Forelimb muscle (tissue), 1 donor: ENCODE measurements around the gene ADRB1. TPM values are rescaled to one million over a fixed set of nuclear protein-coding genes. Genes with fewer than 3 reads are reported as not detected.

ENCODE experiments used
- DNase-seq: peaks from one replicate; pipeline ENCODE4 v3.0.0-alpha.2; 2013; ENCODE audit warnings: low read depth
- polyA plus RNA-seq: library from polyadenylated mRNA; unstranded; fragments of 120-200 nt; gene quantifications from one replicate; pipeline ENCODE4 v1.2.1, GENCODE V29; 2013; ENCODE audit not compliant: insufficient read length

The ADRB1 gene
- polyA plus RNA-seq, 1 donor: 0.05 TPM

DNA sequence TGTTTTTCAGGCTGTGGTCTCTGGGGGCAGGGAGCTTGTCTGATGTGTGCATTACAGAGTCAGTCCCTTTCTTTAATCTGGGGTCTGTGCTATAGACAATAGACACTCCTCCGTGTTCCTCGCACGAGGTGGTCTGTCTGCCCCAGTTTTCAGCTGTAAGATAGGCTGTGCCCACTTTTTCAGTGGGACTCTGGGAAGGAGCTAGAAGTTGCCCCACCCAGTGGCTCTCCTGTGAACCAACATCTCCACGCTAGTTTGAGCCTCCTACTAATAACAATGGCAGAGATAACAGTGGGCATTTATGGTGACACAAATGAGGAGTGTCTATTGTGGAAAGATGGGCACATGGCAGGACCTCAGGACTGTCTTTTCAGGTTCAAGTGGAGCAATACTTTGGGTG, 44.0 kb downstream of the ADRB1 start:
- DNase-seq: no peak

DNA sequence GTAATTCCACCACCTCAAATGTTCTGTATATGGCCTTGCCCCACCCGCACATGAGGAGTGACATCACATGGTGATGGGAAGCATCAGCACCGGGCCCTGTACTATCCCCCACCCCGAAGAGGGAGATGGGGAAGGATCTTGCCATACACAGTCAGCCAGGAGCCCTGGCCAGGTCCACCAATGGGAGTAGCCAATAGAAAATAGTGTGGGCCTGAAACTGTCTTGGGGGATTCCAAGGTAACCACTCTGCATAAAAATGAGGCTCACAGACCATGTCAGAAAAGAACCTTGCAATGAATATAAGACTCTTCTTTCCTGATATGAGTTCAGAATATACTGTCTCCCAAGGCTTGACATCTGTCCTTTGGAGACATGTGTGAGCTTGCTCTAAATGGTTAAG, 51.1 kb downstream of the ADRB1 start:
- no peak for DNase-seq

DNA sequence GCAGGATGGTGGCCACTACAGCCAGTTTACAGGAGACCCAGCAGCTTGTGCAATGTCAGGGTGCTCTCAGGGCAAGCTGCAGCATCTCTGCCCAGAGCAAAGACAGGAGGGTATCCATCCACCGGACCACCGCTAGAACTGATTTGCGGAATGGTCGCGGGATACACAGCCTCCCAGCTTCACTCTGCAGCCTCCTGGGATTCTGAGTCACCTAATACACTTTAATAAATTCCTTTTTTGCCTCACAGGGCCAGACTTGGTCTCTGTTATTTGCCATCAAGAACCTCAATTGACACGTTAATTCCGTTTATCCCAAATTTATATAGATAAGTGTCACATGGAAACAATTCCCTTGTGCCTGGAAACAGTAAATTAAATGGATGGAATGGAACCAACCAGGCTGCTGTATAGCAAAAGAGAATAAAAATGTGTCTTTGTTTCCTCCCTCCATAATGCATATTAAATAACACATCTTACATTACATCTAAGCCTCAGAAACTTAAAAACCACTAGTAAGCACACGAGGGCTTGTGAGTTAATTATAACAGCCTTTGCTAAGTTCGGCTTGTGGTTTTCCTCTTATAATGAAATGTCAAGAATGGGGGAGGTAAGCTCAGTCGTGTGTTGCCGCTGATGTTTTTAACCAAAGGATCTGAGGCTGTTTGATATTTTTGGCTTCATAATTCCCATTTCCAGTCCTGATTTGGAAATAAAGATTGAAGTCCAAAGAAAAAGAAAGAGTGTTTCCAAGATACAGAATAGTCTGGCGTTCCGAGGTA, 52.1 kb downstream of the ADRB1 start:
- no peak for DNase-seq

Other genes starting within 250 kb of the ADRB1 start
- 5.0 TPM for gene DCLRE1A, start 189.8 kb upstream of the ADRB1 start, polyA plus RNA-seq
- 16.1 TPM for gene NHLRC2, start 189.2 kb upstream of the ADRB1 start, polyA plus RNA-seq
- gene CCDC186, start 130.3 kb downstream of the ADRB1 start, polyA plus RNA-seq: 11.9 TPM
- 0.13 TPM for gene TDRD1, start 135.5 kb downstream of the ADRB1 start, polyA plus RNA-seq
- gene VWA2, start 195.4 kb downstream of the ADRB1 start, polyA plus RNA-seq: 0.48 TPM